HG03571 (cell line): ENCODE results near the gene DNAJC6.
"Not testable (repeated sequence)": the region's sequence is repeated elsewhere in the genome, so short reads cannot be mapped to it uniquely, and the experiment has no call there.

Experiments used
- ATAC-seq: cut with Tn5 transposase; IDR thresholded peaks from one replicate; pipeline ENCODE4 v1.9.1; 2021; ENCODE audit not compliant: unreplicated experiment

Gene DNAJC6

GRCh38 chr1:65355031-65355712 is 45.8 kb downstream of the DNAJC6 start:
- no peak for ATAC-seq

GRCh38 chr1:65357291-65357960 is 48.1 kb downstream of the DNAJC6 start:
- ATAC-seq: no peak

GRCh38 chr1:65359888-65360287 is 50.5 kb downstream of the DNAJC6 start:
- no peak for ATAC-seq

DNA sequence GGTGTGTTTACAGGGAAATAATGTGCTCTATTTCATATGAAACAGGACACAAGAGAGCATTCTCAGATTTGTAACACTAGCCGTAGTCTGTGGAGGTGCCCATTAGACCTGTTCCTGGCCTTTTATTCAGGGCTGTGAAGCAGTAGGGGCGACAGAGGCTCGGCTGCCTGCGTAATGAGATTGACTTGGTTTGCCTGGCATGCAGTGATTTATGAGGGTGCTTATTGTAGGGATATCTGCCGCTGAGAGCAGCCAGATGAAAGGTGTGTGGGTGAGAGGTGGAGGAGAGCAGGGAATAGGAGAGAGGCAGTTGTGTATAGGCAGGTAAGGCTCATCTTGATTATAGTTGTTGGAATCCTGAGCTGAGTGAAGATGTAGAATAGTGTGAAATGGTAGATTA is 51.3 kb downstream of the DNAJC6 start:
- no peak for ATAC-seq

DNA sequence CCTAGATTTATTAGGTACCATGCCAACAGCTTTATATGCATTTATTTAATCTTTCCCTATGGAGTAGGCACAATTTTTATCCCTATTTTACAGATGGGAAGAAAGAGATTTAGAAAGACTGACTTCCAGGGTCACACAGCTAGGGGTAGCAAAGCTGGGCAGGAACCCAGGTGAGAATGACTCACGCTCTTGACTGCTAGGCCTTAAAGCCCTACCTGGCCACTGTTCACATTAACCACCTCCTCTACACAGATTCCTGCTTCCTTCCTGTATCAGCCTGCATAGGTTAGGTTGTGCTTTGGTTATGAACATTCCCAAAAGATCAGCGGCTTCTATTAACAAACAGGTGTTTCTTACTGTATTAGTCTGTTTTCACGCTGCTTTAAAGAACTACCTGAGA is 53.2 kb downstream of the DNAJC6 start:
- ATAC-seq: no peak

GRCh38 chr1:65363484-65363883 is 54.1 kb downstream of the DNAJC6 start:
- no peak for ATAC-seq

DNA sequence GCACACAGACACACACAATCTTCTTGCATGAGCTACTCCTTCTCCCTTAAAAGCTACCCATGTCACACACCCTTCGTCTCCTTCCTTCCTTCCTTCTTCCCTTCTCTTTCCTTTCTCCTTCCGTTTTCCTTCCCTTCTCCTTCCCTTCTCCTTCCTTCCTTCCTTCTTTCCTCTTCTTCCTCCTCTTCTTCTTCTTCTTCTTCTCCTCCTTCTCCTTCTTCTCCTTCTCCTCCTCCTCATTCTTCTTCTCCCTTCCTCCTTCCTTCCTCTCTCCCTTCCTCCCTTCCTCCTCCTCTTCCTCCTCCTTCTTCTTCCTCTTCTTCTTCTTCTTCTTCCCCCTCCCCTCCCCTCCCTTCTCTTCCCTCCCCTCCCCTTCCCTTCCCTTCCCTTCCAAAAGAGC is 59.1 kb downstream of the DNAJC6 start:
- ATAC-seq: no peak

GRCh38 chr1:65371544-65371943 is 62.2 kb downstream of the DNAJC6 start:
- no peak for ATAC-seq

DNA sequence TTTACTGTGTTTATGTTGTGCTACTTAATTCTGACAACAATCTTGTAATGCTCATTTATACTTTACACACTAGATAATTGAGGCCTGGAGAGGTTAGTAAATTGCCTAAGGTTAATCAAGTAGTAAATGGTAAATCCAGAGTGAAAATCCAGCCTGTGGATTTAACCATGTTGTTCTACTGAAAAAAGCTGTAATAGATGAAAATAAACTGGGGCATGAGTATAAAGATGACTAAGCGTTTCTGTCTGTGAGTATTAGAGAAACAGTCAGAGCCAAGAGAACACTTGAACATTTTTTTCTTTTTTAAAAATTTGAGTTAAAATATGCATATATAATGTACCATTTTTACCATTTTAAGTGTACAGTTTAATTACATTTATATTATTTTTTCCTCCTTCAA is 63.2 kb downstream of the DNAJC6 start:
- ATAC-seq: no peak

- ATAC-seq: no peak
Measured at GRCh38 chr1:65377496-65378246, 68.3 kb downstream of the DNAJC6 start.

- no peak for ATAC-seq
Measured at GRCh38 chr1:65378247-65378946, 69.1 kb downstream of the DNAJC6 start.

- not testable (repeated sequence) for ATAC-seq
Measured at GRCh38 chr1:65384426-65384825, 75.1 kb downstream of the DNAJC6 start.

- ATAC-seq: no peak
Measured at GRCh38 chr1:65386439-65386838, 77.1 kb downstream of the DNAJC6 start.

GRCh38 chr1:65387821-65388220 is 78.5 kb downstream of the DNAJC6 start:
- ATAC-seq: no peak

GRCh38 chr1:65388908-65389695 is 79.8 kb downstream of the DNAJC6 start:
- ATAC-seq: no peak

GRCh38 chr1:65392497-65392896 is 83.2 kb downstream of the DNAJC6 start:
- no peak for ATAC-seq

DNA sequence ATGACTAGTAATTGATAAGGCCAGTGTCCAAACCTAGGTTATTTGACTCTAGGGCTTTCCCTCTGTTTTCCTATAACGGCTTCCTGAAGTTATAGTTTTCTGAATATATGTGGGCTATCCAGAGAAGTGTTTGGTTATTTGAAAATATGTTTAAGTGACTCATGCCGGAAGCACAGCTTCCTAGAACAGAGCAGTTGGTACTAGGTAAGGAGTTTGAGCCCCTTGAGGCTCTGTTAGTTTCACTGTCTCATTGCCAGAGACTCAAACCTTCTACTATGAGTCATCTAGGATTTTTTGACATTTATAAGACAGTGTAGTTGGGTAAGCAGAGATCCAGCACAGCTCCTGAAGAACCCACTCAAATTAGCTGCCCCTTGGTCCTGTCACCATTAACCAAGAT is 84.0 kb downstream of the DNAJC6 start:
- ATAC-seq: peak; percentile 69

DNA sequence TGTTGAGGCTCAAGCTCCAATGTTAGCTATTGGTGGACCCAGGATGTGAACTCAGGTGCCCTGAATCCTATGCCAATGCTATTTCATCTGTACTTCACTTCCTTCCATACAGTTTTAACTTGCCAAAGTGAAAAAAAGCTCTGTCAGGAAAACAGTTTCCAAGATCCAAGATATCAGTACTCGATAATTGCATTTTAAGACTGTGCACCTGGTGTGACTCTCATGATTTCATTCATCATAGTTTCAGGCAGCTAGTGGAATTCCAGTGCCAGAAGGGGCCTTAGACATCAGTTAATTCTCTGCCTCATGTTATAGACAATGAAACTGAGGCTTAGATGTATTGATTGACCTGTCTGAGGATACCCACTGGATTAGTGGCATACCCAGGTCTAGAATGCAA is 84.6 kb downstream of the DNAJC6 start:
- no peak for ATAC-seq

GRCh38 chr1:65395887-65396612 is 86.7 kb downstream of the DNAJC6 start:
- ATAC-seq: no peak

- ATAC-seq: no peak
Measured at GRCh38 chr1:65398083-65398482, 88.7 kb downstream of the DNAJC6 start.
